GM18868 (cell line): ENCODE results near the gene SRPX2.
A peak's percentile ranks its signal among the peaks of the same experiment; 100 is the strongest.

Experiments used
- ATAC-seq: cut with Tn5 transposase; IDR thresholded peaks from one replicate; pipeline ENCODE4 v1.9.1; 2021; ENCODE audit warnings: mild to moderate bottlenecking, moderate library complexity; ENCODE audit not compliant: unreplicated experiment

Gene SRPX2

GRCh38 chrX:100649550-100650356 lies 5.8 kb downstream of the SRPX2 start:
- no peak for ATAC-seq

- no peak for ATAC-seq
Measured at GRCh38 chrX:100650841-100651240, 6.8 kb downstream of the SRPX2 start.

GRCh38 chrX:100652266-100652665 lies 8.3 kb downstream of the SRPX2 start:
- ATAC-seq = no peak

- no peak for ATAC-seq
Measured at GRCh38 chrX:100654261-100654660, 10.3 kb downstream of the SRPX2 start.

GRCh38 chrX:100658941-100659381 lies 15.0 kb downstream of the SRPX2 start:
- ATAC-seq = no peak

GRCh38 chrX:100659431-100660137 lies 15.6 kb downstream of the SRPX2 start:
- no peak for ATAC-seq

- ATAC-seq = no peak
Measured at GRCh38 chrX:100662170-100662569, 18.2 kb downstream of the SRPX2 start.

DNA sequence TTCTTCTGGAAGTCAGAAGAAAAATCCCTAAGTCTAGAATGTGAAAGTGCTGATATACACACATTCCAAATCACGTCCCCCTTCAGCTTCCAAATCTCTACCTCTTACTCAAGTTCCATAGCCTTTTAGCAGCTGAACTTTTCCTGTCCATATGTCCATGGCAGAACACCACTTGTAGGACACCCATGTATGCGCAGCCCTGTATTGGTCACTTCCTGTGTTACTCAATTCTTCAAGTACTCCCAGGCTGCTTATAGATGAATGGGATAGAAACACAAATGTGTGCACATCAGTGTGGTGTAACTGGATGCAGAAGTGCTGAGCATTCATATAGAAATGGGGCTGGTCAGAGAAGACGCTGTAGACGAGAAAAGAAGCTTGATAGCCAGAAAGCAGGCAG lies 18.8 kb downstream of the SRPX2 start:
- no peak for ATAC-seq

- ATAC-seq = no peak
Measured at GRCh38 chrX:100663642-100664041, 19.6 kb downstream of the SRPX2 start.

DNA sequence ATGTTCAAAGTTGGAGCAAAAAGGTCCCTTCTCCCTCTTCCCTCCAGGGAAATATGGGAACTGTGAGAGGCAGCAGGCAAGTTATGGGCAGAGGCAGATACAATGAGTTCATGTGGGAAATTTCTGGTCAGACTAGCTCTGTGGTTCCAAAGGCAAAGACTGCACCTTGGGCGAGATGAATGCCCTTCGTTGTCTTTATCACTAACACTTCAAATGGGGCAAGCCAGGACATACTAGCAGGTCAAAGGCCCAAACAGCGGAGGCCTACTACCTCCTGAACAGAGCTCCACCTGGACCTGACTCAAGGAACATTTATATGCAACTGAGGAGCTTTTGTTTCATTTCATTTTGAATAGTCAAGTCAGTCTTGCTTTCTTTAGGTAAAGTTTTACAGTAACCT lies 29.0 kb downstream of the SRPX2 start:
- no peak for ATAC-seq

DNA sequence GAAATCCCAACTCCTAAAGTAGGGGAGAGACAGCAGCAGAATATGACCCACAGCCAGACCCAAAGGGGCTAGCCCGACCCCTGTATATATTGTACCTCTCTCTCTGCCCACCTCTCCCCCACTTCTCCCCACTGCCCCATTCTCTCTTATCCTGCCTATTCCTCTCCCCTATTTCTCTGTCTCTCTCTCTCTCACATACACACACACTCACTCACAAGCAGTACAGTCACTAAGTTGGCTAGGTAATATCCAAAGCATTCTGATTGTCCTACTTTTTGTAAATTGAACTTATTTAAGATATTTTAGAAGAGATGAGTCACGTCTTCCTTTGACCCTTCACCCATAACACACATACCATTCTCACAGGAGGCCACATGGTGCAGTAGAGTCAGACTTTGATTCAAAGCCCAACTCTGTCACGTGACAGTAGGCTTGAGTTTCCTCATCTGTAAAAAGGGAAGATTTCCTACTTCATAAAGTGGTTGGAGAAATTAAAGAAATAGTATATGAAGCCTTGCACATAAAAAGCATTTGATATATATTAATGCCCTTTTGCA lies 29.5 kb downstream of the SRPX2 start:
- ATAC-seq = no peak

- peak; percentile 73 for ATAC-seq
Measured at GRCh38 chrX:100674705-100675104, 30.7 kb downstream of the SRPX2 start.

DNA sequence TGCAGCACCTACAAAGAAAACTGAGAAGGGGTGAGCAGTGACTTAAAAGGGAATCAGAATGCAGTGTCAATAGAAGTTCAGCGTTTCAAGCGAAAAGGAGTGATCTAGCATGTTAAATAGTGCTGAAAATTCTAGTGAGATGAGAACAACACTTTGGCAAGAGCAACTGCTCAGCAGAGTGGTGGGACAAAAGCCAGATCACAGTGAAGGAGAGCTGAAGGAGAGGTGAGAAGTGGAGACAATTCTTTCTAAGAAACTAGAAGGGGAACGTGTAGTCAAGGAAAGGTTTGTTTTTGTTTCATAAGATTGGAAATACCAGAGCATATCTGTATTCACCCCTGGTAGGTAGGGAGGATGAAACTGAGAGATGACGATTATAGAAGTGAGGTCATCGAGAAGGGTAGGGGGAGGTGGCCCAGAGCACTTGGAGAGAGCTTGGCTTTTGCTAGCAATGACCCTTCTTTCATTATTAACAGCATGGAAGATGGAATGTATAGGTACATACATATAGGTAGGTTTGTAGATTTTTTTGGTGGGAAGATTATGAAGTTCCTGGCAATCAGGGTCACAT lies 33.7 kb downstream of the SRPX2 start:
- ATAC-seq = no peak

GRCh38 chrX:100680756-100681155 lies 36.8 kb downstream of the SRPX2 start:
- ATAC-seq = no peak

DNA sequence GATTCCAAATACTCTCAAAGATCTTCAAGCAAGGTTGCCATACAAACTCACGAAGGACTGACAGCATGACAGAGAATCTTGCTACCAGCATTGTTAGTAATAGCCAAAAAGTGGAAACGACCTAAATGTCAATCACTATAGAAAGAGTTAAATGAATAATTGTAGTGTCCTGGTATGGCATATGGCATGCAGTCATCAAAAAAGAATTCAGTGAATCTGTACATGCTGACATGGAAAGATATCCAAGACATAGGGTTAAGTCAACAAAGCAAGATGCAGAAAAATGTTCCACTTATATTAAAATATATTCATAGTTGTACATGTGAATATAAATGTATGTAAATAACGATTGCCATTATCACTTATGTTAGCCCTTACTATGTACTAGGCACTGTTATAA lies 37.6 kb downstream of the SRPX2 start:
- no peak for ATAC-seq

DNA sequence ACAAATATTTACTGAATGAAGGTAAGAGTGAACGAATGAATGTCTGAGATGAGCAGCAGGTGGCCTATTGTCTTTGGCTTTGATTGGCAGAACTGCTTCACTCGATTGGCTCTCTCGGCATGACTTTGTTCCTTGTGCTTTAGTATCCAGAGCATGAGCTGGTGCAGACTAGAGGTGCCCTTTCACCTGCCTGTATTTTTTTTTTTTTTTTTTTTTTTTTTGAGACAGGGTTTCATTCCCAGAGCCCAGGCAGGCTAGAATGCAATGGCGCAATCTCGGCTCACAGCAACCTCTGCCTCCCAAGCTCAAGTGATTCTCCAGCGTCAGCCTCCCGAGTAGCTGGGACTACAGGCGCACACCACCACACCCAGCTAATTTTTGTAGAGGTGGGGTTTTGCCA lies 38.9 kb downstream of the SRPX2 start:
- no peak for ATAC-seq

DNA sequence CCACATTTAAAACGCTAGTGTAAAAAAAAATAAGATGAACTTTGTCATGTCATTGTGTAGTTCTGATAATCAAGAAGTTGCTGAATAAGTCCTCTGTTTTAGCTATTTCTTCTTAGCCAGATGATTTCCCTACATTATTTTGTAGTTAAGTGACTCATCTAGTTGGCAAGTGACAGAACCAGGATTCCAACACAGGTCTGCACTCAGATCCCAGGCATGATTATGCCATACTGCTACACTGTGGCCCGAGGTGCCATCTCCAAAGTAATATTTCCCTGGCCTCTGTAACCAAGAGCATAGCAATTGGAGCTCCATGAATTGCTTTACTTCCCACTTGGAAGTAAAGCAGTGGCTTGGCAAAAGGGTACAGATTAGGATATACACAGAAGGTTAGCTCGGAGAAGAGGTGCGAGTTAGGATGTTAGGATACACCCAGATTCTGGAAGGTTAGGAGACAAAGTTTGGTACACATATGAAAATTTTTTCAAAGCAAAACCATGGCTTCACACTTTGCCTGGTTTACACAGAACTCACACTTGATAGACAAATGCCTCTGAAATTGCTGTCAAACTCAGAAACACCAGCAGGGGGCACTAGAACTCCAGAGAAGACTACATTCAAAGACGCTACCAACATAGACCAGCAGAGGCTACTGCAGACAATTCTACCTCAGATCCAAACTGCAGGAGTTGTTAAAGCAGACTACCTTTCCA lies 41.4 kb downstream of the SRPX2 start:
- peak; percentile 43 for ATAC-seq

- no peak for ATAC-seq
Measured at GRCh38 chrX:100685997-100686305, 42.0 kb downstream of the SRPX2 start.

GRCh38 chrX:100687128-100687527 lies 43.1 kb downstream of the SRPX2 start:
- ATAC-seq = peak; percentile 67

- ATAC-seq = peak; percentile 85
Measured at GRCh38 chrX:100687546-100687945, 43.5 kb downstream of the SRPX2 start.

- ATAC-seq = no peak
Measured at GRCh38 chrX:100695302-100695701, 51.3 kb downstream of the SRPX2 start.
